Frontal cortex (tissue), 4 donors: Measurements from ENCODE around the gene NRXN3. TPM values are rescaled to one million over a fixed set of nuclear protein-coding genes. Genes with fewer than 3 reads are reported as not detected.

Experiments used
- DNase-seq, 2 donors: peaks; one replicate each; pipeline ENCODE4 v3.0.0; 2012; ENCODE audit warnings: low spot score in 2 of 2
- FAIRE-seq: peaks from 2 replicates; lab custom pipeline; 2012; peaks lifted over from hg19 to GRCh38; lab: Jason Lieb, UNC
- total RNA-seq: library from RNA; depleted of rRNA; stranded (reverse); fragments of >200 nt; gene quantifications from one replicate; pipeline ENCODE4 v1.2.3, GENCODE V29; 2014
- donor health status: control.
- donor health status: control.
- donor health status: control.

NRXN3 gene
- 44.8 TPM for total RNA-seq

DNA sequence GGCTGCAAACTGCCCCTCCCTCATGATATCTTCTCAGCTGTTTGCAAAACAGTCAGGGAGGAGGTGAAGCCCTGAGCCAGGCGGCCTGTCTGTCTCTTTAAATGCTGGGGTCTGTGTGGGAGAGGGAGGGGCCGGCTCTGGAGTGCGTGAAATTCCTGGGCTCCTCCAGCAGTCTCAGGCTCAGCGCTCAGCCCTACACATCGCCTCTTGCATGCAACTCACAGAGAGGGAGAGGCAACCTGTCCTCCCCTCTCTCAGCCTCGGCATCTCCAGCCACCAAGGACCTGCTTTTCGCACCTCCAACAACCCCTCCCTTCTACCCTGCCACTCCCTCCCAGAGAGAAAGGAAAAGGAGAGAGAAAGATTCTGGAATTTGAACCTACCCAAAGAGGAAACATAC is at the start of gene NRXN3:
Gene NRXN3, plus strand, starts transcription at position 171 of the 400 bp plus-strand sequence. CDS start 72,721 bp downstream, outside the sequence.
- DNase-seq (peak in 1 of 2 donors; percentile 29), FAIRE-seq (no peak)

DNA sequence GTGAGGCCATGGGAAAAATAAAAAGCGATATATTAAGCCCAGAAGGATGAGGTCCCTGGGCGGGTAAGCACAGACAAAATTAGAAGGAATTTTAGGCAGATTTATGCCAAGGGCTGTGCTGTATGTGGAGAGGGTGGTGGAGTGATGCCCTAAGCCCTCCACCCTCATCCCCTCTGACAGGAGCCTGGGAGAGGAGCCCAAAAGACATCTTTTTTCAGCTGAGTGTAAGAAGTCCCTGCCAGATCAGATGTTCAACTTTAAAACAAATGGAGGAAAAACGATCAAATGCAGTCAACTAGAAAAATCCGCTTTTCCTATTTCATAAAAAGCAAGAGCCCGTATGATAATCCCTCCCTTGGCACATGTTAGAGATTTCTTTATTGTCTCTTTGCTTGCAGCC is 47.7 kb upstream of the NRXN3 start:
- DNase-seq (no peak), FAIRE-seq (no peak)

DNA sequence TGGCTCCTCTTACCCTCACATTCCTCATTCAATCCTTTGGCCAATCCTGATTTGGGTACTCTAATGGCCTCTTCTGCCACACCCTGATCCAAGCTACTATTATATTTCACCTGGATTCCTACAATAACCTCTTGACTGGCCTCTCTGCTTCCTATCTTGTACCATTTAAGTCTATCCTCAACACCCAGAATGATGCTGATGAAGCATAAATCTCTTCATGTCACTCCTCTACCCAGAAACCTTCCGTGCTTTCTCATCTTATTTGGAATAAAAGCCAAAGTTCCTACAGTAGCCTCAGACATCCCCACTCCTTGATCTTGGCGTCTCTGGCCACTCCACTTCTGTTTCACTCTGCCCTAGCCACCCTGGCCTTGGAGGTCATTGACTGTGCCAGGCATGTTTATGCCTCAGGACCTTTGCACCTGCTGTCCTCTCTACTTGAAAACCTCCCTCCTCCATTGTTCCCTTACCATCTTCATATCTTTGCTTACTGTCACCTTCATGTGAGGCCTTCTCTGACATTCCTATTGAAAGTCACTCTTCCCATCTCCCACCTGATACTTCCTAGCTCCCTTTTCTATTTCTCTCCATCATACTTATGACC is 46.4 kb upstream of the NRXN3 start:
- FAIRE-seq (no peak), DNase-seq (no peak)

DNA sequence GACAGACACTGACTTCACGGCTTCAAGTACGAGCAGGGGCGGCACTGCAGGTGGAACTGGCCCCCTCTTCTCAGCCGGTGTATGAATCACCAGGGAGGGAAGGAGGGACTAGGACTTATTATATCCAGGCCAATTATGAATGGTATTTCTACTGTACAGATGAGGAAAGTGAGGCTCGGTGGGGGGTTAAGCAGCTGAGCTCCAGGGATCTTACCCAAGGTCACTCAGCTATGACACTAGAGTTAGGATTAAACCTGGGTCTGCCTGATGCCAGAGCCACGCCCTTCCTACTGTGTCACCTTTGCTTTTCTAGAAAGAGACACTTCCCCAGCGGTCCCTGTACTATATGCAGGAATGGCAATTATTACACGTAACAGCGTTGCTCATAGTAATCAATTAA is 42.2 kb upstream of the NRXN3 start:
- FAIRE-seq (no peak), DNase-seq (no peak)

DNA sequence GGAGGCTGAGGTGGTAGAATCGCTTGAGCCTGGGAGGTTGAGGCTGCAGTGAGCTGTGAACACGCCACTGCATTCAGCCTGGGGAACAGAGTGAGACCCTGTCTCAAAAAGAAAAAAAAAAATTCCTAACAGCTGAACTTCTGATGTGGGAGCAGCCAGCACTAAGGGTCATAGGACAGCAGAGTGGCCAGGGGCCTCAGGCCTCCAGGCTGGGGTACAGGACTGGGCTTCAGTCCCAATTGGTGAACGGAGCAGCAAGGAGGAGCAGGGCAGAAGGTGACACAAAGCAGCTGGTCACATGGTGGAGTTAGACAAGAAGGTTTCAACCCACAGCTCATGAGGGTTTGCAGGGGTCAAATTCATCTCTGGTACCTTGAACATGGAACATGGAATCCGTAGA is 40.8 kb upstream of the NRXN3 start:
- FAIRE-seq, result no peak

DNA sequence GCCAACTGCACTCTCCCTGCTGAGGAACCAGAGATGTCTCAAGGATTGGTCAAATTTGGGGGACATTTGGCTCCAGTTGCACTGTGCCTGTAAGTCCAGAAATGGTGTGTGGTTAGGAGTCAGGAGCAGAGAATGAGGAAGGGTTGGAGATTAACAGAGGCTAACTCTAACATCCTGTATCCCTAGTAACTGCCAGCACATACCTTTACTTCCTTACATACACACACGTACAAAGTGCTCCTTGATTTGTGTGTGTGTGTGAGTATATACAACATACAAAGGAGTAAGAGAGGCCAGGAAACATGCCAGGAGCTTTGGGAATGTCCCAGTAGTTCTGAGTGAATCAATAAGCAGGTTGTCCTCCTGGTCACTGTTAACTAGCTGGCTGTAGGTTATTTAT is 39.8 kb upstream of the NRXN3 start:
- DNase-seq (no peak), FAIRE-seq (no peak)

More for the DNA sequence above, 40.8 kb upstream of the NRXN3 start:
- DNase-seq, result no peak

DNA sequence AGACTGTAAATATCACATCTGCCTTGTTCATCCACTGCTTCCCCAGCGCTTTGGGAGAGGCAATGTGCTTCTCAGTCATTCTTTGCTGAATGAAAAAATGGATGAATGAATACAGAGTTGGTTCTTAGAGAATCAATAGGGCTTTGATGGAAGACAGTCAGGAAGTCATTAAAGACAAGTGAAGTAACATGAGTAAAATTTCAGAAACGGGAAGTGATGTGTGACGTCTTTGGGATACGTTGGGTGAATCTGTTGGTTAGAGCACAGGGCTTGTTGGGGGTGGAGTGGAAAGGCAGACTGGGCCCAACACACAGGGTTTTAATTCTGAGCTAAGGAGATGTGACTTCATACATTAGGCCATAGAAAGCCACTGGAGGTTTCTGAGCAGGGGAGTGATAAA is 39.0 kb upstream of the NRXN3 start:
- FAIRE-seq (no peak), DNase-seq (no peak)

DNA sequence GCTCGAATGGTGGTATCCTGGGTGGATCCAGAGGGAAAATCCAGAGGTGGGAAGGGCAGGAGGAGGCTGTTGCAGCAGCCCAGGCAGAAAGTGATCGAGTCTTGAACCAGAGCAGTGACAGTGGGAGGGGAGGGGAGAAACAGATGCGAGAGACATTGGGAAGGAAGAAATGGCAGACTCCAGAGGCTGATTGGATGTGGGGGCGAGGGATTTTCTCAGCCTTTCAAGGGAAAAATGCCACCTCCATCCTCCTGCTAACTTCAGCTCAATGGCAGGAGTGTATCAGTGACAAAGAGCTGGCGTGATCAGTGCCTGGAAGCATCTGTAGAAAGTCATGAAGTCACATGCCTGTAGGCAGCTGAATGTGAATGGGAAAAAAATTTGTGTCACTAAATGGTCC is 38.6 kb upstream of the NRXN3 start:
- DNase-seq (peak in 1 of 2 donors; percentile 20), FAIRE-seq (no peak)

DNA sequence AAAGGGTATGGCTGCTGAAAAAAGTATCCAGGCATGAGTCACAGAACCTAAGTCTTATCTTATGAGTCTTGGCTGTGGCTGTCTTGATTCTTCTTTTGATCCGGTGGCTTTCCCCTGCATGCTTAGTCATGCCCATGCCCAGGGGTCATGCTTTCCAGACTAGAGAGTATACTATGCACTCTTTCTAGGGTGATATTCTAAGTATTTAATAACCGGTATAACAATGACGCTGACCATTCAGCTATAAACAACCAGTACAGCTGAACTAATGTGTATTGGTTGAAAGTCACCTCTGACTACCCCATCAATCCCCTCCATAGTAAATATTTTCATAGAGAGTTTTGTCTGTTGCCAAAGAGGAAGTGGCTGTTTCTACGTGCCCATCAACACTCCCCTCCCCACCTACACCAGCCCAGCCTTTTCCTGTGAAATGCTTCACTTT is 34.7 kb upstream of the NRXN3 start:
- FAIRE-seq (no peak), DNase-seq (no peak)

DNA sequence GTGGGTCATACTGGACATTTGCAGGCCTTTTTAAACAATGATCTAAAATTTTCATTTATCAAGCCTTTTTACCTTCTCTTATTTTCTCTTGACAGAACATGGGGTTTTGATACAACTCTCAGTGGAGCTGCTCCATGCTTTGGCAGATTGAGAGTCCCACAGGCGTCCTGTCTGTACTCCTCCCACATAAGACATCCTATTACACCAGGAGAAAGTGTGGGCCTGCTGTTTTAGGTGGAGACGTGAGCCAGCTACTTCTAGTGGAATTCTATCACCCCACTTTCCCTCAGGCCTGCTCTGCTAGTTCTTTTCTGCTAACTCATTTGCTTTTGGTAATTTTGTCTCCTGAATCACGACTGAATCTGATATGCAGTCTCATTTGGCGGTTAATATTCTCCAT is 33.5 kb upstream of the NRXN3 start:
- DNase-seq, result no peak
- no peak for FAIRE-seq

DNA sequence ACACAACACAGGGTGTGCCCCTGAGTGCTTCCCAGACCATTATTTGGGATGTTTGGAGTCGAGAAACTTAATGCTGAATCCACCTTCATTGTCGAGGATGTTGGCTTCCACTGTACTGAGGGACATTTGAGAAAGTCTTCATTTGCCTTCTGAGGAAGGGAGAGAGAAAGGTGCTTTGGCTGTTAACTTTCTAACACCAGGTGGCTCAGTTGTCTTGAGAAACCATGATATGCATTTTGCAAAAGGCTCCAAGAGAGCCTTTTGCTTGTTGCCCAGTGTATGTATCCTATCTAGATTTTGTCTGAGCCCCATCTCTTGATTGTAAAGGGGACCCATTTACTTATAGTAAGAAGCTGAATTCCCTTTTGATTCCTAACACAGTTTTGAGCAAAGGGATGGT is 28.6 kb upstream of the NRXN3 start:
- no peak for FAIRE-seq

DNA sequence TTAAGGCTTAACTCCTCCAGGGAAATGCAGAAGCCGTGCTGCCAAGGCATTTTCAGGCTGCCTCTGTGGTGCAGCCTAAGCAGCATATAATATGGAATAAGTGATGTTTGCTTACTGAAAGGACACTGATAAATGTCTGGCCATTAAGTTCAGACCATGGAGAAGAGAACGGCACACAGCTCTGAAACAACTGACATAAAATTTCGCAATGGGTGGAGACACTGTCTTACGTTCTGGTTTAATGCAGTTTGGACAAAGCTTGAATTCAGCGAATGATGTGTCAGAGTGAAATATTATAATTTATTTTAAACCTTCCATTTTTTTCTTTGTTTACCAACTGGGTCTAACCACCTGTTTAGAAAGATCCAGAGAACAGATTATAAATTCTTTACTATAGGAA is 27.2 kb upstream of the NRXN3 start:
- DNase-seq (no peak), FAIRE-seq (no peak)

More for the DNA sequence above, 28.6 kb upstream of the NRXN3 start:
- DNase-seq, result no peak

DNA sequence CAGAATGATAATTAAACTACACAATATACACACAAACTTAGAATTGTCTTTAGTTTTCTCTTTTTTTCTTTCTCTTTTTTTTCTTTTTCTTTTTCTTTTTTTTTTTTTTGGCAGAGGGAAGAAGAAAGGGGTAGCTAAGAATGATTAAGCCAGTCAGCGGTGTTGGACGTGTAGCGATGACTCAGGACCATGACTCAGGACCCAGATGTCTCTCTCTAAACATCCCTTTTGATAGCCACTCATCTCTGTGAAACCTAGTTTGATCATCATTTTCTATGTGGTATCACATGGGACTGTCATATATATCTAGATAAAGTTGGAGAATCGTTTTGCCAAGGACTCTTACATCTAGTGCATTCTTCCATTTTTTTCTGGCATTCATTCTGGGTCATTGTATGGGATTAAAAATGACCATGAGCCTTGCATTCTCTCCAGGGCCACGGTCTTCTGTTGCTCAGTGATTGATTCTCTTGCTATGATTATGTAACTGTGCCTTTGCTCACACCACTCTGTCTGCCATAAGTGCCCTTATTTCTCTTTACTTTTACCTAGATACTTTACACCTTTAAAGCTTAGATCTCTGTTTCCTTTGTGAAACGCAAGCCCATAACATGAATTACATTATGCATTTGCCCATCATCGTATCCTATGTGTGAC is 26.6 kb upstream of the NRXN3 start:
- FAIRE-seq (no peak), DNase-seq (no peak)

DNA sequence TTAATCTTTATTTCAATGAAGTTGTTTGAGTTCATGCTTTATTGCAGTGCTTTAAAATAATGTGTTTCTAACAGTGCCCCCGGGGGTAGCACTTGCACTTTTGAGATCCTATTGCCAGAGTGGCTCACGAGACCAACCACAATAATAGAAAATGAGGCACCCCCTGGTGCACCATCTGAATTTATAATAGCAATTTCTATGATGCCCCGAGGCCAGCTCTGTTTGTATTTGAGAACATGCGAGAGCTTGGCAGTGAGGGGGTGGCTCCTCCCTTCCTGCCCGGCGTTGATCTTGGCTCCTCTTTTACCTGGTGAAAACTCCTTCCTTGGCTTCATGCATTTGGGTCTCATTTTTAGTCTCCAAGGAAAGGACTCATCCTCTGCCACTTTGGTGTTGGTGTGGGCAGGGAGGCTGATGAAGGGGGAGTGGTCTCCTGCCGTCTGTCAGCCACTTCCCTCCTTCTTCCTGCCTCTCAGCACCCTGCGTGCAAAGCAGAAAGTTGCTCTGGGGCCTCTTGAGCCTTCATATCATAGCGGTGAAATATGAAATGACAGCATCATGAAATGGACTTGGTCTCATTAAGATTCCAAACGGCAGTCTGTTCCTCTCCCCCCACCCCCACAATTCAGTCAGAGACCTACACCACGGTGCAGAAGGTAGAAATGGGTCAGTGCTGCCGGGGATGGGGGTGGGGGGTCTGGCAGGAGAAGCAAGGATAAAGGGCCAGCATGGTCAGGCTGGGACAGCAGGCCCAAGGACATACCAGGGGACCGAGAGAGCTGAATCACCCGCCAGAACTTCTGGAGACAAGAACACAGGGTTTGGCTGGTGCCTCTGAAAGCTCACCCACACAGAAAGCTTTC is 17.7 kb upstream of the NRXN3 start:
- no peak for FAIRE-seq
- DNase-seq, result no peak

DNA sequence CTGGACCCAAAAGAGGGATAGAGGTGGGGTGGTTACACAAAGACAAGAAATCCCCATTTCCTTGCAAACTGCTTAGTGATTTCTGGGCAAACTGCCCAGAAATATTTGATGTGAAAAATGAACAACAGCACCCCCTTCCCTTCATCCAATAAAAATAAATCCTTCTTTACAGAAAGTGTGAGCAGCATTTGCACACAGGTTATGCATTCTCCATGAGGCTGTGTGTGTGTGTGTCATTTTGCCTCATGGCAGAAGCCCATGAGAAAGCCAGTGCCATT is 17.2 kb upstream of the NRXN3 start:
- no peak for FAIRE-seq
- DNase-seq, result no peak

DNA sequence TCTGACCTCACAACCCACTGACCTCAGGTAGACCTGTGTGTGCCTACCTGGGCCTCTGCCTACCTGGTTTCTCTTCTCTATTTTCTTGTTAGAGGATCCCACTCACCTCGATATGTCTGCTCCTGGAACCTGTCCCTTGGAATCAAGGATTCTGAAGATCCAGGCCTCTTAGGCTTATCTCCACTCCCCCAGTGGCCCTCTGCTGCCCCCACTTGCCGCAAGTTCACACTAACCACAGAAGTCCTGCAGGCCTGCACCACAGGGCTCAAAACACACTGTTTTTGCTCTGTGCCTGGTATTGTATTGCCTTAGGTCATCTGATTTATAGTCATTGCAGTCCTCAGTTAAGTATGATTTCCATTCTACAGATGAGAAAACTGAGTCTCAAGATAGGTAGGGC is 15.3 kb upstream of the NRXN3 start:
- no peak for FAIRE-seq
- DNase-seq, result no peak

DNA sequence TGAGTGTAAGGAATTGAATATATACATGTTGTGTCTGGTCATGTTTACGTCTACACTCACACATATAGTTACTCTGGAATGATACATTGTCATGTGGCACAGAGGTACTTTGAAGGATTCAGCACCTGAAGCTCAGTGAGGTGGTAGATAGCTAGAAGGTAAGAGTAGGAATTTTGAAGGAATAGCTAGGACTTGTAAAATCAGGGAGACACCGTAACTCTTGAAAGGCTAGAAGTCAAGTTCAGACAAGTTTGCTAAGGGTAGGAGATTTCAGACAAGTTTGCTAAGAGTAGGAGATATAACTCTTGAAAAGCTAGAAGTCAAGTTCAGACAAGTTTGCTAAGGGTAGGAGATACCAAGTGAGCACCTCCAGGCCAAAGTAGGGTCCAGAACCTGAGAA is 14.0 kb upstream of the NRXN3 start:
- DNase-seq, result no peak

DNA sequence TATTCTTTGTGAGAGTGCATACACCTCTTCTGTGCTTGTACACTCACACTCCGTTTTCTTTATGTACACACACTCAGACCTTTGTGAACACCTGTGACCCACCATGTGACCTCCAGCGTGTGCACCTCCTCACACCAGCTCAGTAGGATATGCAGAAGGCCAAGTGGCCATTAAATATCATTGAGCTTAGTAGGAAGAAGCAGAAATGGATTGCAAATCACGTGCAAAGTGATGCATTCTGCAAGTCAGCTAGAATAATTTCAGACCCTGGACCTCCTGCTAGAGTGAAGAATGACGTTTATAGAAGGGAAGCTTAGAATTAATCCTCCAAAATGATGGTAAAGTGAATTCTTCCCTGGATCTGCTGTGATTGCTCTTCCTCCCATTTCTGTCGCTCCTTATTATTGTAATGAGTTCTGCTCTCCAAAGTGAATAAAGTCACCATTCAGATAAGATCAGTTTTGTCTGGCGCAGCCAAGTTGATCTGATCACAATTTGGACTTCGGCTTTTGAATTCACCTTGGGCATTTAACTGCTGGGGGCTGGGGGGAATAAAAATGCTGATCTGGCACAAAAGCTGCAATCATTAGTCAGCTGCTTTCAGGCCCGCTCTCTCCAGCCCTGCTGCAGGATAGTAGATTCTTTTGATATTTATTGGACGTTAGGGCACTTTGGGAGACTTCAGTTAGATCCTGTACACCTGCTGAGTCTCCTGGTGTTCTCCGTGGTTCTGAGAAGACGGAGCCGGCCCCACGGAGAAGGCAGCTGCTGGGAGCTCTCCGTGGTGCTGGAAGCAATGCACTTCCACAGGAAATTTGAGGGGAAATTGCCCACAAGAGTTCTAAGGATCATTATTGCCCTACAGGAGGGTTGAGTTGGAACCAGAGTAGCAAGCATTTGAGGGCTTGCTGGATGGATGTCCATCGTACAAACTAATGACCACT is 12.4 kb upstream of the NRXN3 start:
- DNase-seq, result no peak

More for the DNA sequence above, 14.0 kb upstream of the NRXN3 start:
- FAIRE-seq, result no peak

DNA sequence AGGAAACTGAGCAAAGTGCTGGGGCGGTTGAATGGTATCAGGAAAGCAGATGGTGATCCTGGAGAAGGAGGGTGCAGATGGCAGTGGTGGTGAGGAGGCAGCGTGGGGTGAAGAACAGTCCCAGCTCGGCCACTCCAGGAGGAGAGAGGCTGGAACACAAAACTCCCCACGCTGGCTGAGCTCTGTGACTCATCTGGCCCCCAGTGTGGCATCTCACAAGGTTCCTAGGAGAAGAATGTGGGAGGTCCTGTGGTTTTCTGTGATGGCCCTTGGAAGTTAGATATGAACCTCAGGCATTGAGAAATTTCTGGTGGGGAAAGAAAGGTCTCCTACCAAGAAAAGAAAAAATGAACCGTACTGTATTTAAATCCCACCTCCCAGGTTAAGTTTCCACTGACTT is 8.0 kb upstream of the NRXN3 start:
- FAIRE-seq, result no peak
- DNase-seq, result no peak

More for the DNA sequence above, 12.4 kb upstream of the NRXN3 start:
- no peak for FAIRE-seq

DNA sequence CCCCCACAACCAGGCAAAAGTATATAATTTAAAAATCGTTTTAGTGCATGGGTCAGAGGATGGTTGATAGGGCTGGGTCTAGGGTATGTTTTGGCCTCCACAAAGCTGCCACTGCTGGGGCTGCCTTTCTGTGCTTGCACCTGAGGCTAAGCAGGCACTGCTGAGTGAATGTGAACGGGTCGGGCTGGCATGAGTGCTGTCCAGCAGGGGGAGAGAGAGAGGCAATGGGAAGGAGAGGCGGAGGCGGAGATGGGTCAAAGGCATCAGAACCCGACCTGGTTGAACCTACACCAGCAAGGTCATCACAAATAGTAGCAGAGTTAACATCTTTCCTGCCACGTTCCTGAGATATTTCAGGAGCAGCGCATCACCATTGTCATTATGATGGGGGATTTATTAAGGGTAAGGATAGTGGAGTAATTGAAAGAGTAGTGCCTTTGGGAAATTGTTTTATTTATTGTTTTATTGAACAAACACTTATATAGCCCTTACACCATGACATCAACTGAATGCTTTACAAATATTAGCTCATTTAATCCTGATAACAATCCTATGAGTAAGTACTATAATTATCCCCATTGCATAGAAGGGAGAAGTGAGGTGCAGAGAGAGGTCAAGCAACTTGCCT is 5.8 kb upstream of the NRXN3 start:
- no peak for FAIRE-seq
- DNase-seq, result no peak
